HCT116 (cell line): Measurements from ENCODE around the gene FOXN3. TPM values are rescaled to one million over a fixed set of nuclear protein-coding genes. Genes with fewer than 3 reads are reported as not detected.

Source experiments
- ATAC-seq: fragments of 200-7000 bp; cut with Tn5 transposase; 2 replicates; pipeline ENCODE4 v1.9.1; 2020; ENCODE audit warnings: mild to moderate bottlenecking, moderate library complexity
- BruUV-seq: library from RNA; stranded (reverse); fragments of 400-500 nt; replicated peaks from 2 replicates; lab custom pipeline; 2021; lab: Mats Ljungman, UMichigan
- CTCF ChIA-PET: fragments of 300-600 bp; sonication (Branson Sonifier 250); formaldehyde crosslinking; loops from one replicate; lab custom pipeline; 2021; ENCODE audit warnings: antibody characterized with exemption; lab: Charles Lee
- POLR2A ChIA-PET: fragments of 300-600, 350-600 bp; sonication (Branson Sonifier 250); formaldehyde crosslinking; loops from one replicate; lab custom pipeline; 2021; ENCODE audit warnings: antibody characterized with exemption; lab: Charles Lee
- RAD21 ChIA-PET, 2 experiments: fragments of 300-600 bp; sonication (Branson Sonifier 250); formaldehyde crosslinking; loops; one replicate each; lab custom pipeline; 2023; ENCODE audit warnings: low total read pairs in 2 of 2; ENCODE audit not compliant: uncharacterized antibody in 2 of 2, unreplicated experiment in 2 of 2, low non-redundant PET in 1 of 2; lab: Charles Lee
- DNase-seq: peaks from one replicate; pipeline ENCODE4 v3.0.0-alpha.2; 2010; ENCODE audit warnings: low read depth, low spot score
- H2AFZ ChIP-seq: fragments of 200-600 bp; shearing (Covaris generic), sonication (generic); 2 replicates; pipeline ENCODE4 v1.6.1; 2017; ENCODE audit warnings: low read depth, mixed run types, mixed read lengths, antibody characterized with exemption, low read length; ENCODE audit not compliant: poor library complexity, severe bottlenecking
- H3K27ac ChIP-seq: 2 replicates; pipeline ENCODE4 v1.5.1; 2012; ENCODE audit warnings: low read depth, low read length
- H3K27me3 ChIP-seq: fragments of 200-600 bp; sonication (generic); 2 replicates; pipeline ENCODE4 v1.6.1; 2016; ENCODE audit warnings: mixed run types, low read length, mixed read lengths; ENCODE audit not compliant: insufficient read depth
- H3K36me3 ChIP-seq, 2 experiments: fragments of 200-500 bp in 1 of 2; fragments of 200-600 bp in 1 of 2; sonication (Bioruptor generic) in 1 of 2; sonication (generic) in 1 of 2; 2 replicates each; pipeline versions ENCODE4 v1.5.1 to v1.6.1; 2014 to 2016; ENCODE audit warnings: low read length in 2 of 2, inconsistent platforms in 1 of 2, mixed read lengths in 1 of 2, mixed run types in 1 of 2; ENCODE audit not compliant: insufficient read depth in 2 of 2, control insufficient read depth in 1 of 2
- H3K4me1 ChIP-seq, 2 experiments: fragments of 200-600 bp in 1 of 2; sonication (generic) in 1 of 2; 2 replicates each; pipeline versions ENCODE4 v1.5.1 to v1.6.1; 2012 to 2017; ENCODE audit warnings: low read length in 2 of 2, inconsistent platforms in 1 of 2, mild to moderate bottlenecking in 1 of 2, mixed read lengths in 1 of 2, mixed run types in 1 of 2, moderate library complexity in 1 of 2; ENCODE audit not compliant: insufficient read depth in 2 of 2, control insufficient read depth in 1 of 2
- H3K4me2 ChIP-seq: fragments of 200-600 bp; sonication (generic); 2 replicates; pipeline ENCODE4 v1.6.1; 2017; ENCODE audit warnings: mixed run types, low read length, mixed read lengths
- H3K4me3 ChIP-seq, 2 experiments: fragments of 200-600 bp in 1 of 2; sonication (generic) in 1 of 2; replicated peaks in 1 of 2; 2 replicates each; pipeline ENCODE4 v1.5.1; 2011 to 2016; ENCODE audit warnings: low read length in 2 of 2, control low read depth in 1 of 2, low read depth in 1 of 2, mild to moderate bottlenecking in 1 of 2, mixed read lengths in 1 of 2, mixed run types in 1 of 2
- H3K79me2 ChIP-seq: fragments of 200-600 bp; sonication (generic); 2 replicates; pipeline ENCODE4 v1.6.1; 2017; ENCODE audit warnings: mild to moderate bottlenecking, mixed run types, low read length, moderate library complexity, mixed read lengths; ENCODE audit not compliant: insufficient read depth
- H3K9ac ChIP-seq: fragments of 200-600 bp; sonication (generic); 2 replicates; pipeline ENCODE4 v1.6.1; 2016; ENCODE audit warnings: low read length, mixed read lengths
- H3K9me2 ChIP-seq: fragments of 200-600 bp; sonication (generic), shearing (Covaris generic); 2 replicates; pipeline ENCODE4 v1.6.1; 2017; ENCODE audit warnings: mixed run types, mild to moderate bottlenecking, moderate library complexity; ENCODE audit not compliant: insufficient read depth
- H3K9me3 ChIP-seq, 2 experiments: fragments of 200-500 bp in 1 of 2; fragments of 200-600 bp in 1 of 2; sonication (Bioruptor generic) in 1 of 2; sonication (generic) in 1 of 2; 2 replicates each; pipeline ENCODE4 v1.6.1; 2014 to 2017; ENCODE audit warnings: low read length in 2 of 2, mixed read lengths in 2 of 2, inconsistent platforms in 1 of 2, low read depth in 1 of 2, mild to moderate bottlenecking in 1 of 2, mixed run types in 1 of 2, moderate library complexity in 1 of 2; ENCODE audit not compliant: control insufficient read depth in 1 of 2, insufficient read depth in 1 of 2
- H4K20me1 ChIP-seq: fragments of 200-600 bp; sonication (generic), shearing (Covaris generic); 2 replicates; pipeline ENCODE4 v1.6.1; 2017; ENCODE audit warnings: mixed run types, mild to moderate bottlenecking, moderate library complexity; ENCODE audit not compliant: insufficient read depth
- ATF3 ChIP-seq: IDR thresholded peaks from 2 replicates; pipeline ENCODE4 v1.6.1; 2012
- CEBPB ChIP-seq: IDR thresholded peaks from 2 replicates; pipeline ENCODE4 v1.6.1; 2012; ENCODE audit warnings: low read depth
- CTCF ChIP-seq, 3 experiments: fragments of 200-600 bp in 1 of 3; sonication (generic) in 1 of 3; IDR thresholded peaks in 2 of 3; conservative IDR thresholded peaks in 1 of 3; 2 replicates each; pipeline ENCODE4 v1.5.1; 2012 to 2017; ENCODE audit warnings: low read depth in 2 of 3, low read length in 2 of 3, antibody characterized with exemption in 1 of 3, borderline replicate concordance in 1 of 3, control low read depth in 1 of 3, mild to moderate bottlenecking in 1 of 3, mixed read lengths in 1 of 3, mixed run types in 1 of 3, moderate library complexity in 1 of 3; ENCODE audit not compliant: insufficient read depth in 1 of 3
- EGR1 ChIP-seq: IDR thresholded peaks from 2 replicates; pipeline ENCODE4 v1.6.1; 2012; ENCODE audit warnings: low read depth
- EZH2phosphoT487 ChIP-seq: fragments of 200-600 bp; IDR thresholded peaks from 2 replicates; pipeline ENCODE4 v1.6.1; 2018; ENCODE audit warnings: antibody characterized with exemption, borderline replicate concordance
- FOSL1 ChIP-seq: IDR thresholded peaks from 2 replicates; pipeline ENCODE4 v1.6.1; 2012; ENCODE audit warnings: low read depth
- JUND ChIP-seq: IDR thresholded peaks from 2 replicates; pipeline ENCODE4 v1.6.1; 2012
- MAX ChIP-seq: IDR thresholded peaks from 2 replicates; pipeline ENCODE4 v1.6.1; 2012
- POLR2A ChIP-seq: IDR thresholded peaks from 2 replicates; pipeline ENCODE4 v1.7.0; 2011; ENCODE audit warnings: borderline replicate concordance; ENCODE audit not compliant: insufficient read depth, insufficient read length; ENCODE audit errors: extremely low read depth
- POLR2AphosphoS5 ChIP-seq: IDR thresholded peaks from 2 replicates; pipeline ENCODE4 v1.6.1; 2011; ENCODE audit warnings: mild to moderate bottlenecking, low read depth, low read length, moderate library complexity
- RAD21 ChIP-seq: IDR thresholded peaks from 2 replicates; pipeline ENCODE4 v1.6.1; 2012; ENCODE audit warnings: low read depth, mild to moderate bottlenecking
- REST ChIP-seq: IDR thresholded peaks from 2 replicates; pipeline ENCODE4 v1.6.1; 2012; ENCODE audit warnings: low read depth
- SIN3A ChIP-seq: IDR thresholded peaks from 2 replicates; pipeline ENCODE4 v1.6.1; 2012; ENCODE audit warnings: low read depth
- SP1 ChIP-seq: IDR thresholded peaks from 2 replicates; pipeline ENCODE4 v1.6.1; 2012; ENCODE audit warnings: low read depth
- SRF ChIP-seq: IDR thresholded peaks from 2 replicates; pipeline ENCODE4 v1.6.1; 2012; ENCODE audit warnings: low read depth
- TCF7L2 ChIP-seq: IDR thresholded peaks from 2 replicates; pipeline ENCODE4 v1.7.0; 2011; ENCODE audit warnings: borderline replicate concordance, inconsistent platforms; ENCODE audit not compliant: insufficient read depth, insufficient read length; ENCODE audit errors: extremely low read depth
- YY1 ChIP-seq: IDR thresholded peaks from 2 replicates; pipeline ENCODE4 v1.6.1; 2011; ENCODE audit warnings: low read length, low read depth, moderate library complexity, mild to moderate bottlenecking; ENCODE audit not compliant: insufficient replicate concordance; ENCODE audit errors: extremely low read depth
- ZBTB33 ChIP-seq: IDR thresholded peaks from 2 replicates; pipeline ENCODE4 v1.6.1; 2011; ENCODE audit warnings: mild to moderate bottlenecking, low read length, moderate library complexity; ENCODE audit not compliant: insufficient replicate concordance; ENCODE audit errors: extremely low read depth
- ZFX ChIP-seq: fragments of 450-650 bp; IDR thresholded peaks from 2 replicates; pipeline ENCODE4 v1.6.1; 2017
- ZNF274 ChIP-seq: fragments of 200-500 bp; sonication (Bioruptor generic); IDR thresholded peaks from 2 replicates; pipeline ENCODE4 v1.6.1; 2014; ENCODE audit warnings: mild to moderate bottlenecking, low read depth, low read length, inconsistent platforms
- intact Hi-C: fragments of 100-400 bp; cut with micrococcal nuclease; formaldehyde crosslinking; loops from 2 replicates; pipeline ENCODE4 v1.10.0; 2022
- total RNA-seq: library from RNA; stranded (reverse); gene quantifications from one replicate; pipeline ENCODE4 v1.2.1, GENCODE V29; 2021; ENCODE audit not compliant: unreplicated experiment

FOXN3 gene
- total RNA-seq, 1 experiment from 2014 or later: 20.0 TPM

- DNase-seq (no peak), ATAC-seq (no peak)
- Histone ChIP-seq H3K9me3 (no peaks in the 10 kb centered on the region), H3K4me1 (no peaks in the 10 kb centered on the region), H3K36me3 (no peaks in the 10 kb centered on the region), H3K27me3 (no peaks in the 10 kb centered on the region), H3K9me2 (no peaks in the 10 kb centered on the region), H3K9ac (no peak overlapping the region), H3K27ac (no peak overlapping the region), H3K4me2 (no peak overlapping the region), H4K20me1 (no peaks in the 10 kb centered on the region), H3K79me2 (no peaks in the 10 kb centered on the region), H3K4me3 (no peak overlapping the region), H2AFZ (no peak overlapping the region)
- CTCF ChIA-PET: no interaction called here
- POLR2A ChIA-PET: no interaction called here
- RAD21 ChIA-PET: no interaction called here
- BruUV-seq: no TSS peak
- no peak for TF ChIP-seq REST
- TF ChIP-seq FOSL1: no peak
- no peak for TF ChIP-seq POLR2A
- no peak for TF ChIP-seq SRF
- no peak for TF ChIP-seq CEBPB
- TF ChIP-seq ATF3: no peak
- no peak for TF ChIP-seq CTCF (IDR thresholded peaks at IDR 0.05 in 2 of 3, conservative IDR thresholded peaks at IDR 0.05 in 1 of 3; ENCODE audit: borderline replicate concordance in 1 of 3, insufficient read depth in 1 of 3, low read depth in 2 of 3, low read length in 2 of 3)
- TF ChIP-seq SP1: no peak
- no peak for TF ChIP-seq YY1
- no peak for TF ChIP-seq ZNF274
- no peak for TF ChIP-seq EZH2phosphoT487
- no peak for TF ChIP-seq EGR1
- no peak for TF ChIP-seq SIN3A
- no peak for TF ChIP-seq RAD21
- TF ChIP-seq TCF7L2: no peak
- TF ChIP-seq POLR2AphosphoS5: no peak
- no peak for TF ChIP-seq ZBTB33
- TF ChIP-seq MAX: no peak
- TF ChIP-seq JUND: no peak
- TF ChIP-seq ZFX: no peak
- intact Hi-C loops: no loop called here
Measured at GRCh38 chr14:89401241-89401640, 15.8 kb downstream of the FOXN3 start.
